ENCODE measurements around the gene DTX1. TPM values are rescaled to one million over a fixed set of nuclear protein-coding genes. Genes with fewer than 3 reads are reported as not detected.

DTX1 gene
- total RNA-seq, 2 experiments from 2014 or later: 11.0 to 12.4 TPM

GRCh38 chr12:113040722-113041171, 15.8 kb upstream of the DTX1 start:
- no peak overlapping the region for H3K4me3 Mint-ChIP-seq
- POLR2A ChIA-PET: no interaction called here
- no peak overlapping the region for H3K27ac Mint-ChIP-seq
- intact Hi-C loops (cut with micrococcal nuclease): no loop called here
- no peaks in the 10 kb centered on the region for H3K9me3 Mint-ChIP-seq
- peaks cover 5% of the 10 kb centered on the region for H3K27me3 Mint-ChIP-seq
- H3K4me1 Mint-ChIP-seq (ENCODE audit: low read depth): no peaks in the 10 kb centered on the region
- CTCF ChIA-PET: no interaction called here
- DNase-seq: no peak
- H3K36me3 Mint-ChIP-seq: no peaks in the 10 kb centered on the region

DNA sequence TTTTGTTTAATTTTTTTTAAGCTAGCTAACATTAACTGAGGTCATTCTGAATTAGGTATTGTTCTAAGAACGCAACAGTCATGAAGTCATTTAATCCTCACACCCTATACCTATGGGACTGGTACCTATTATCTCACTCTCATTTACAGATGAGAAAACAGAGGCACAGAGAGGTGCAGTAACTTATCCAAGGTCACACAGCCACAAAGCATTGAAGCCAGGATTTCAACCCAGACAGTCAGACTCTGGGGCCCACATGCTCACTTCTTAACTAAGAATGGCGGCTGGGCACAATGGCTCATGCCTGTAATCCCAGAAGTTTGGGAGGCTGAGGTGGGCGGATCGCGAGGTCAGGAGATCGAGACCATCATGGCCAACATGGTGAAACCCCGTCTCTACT, 15.0 kb upstream of the DTX1 start:
- ChIA-PET CTCF (no interaction called here), POLR2A (no interaction called here)
- H3K27ac Mint-ChIP-seq: no peak overlapping the region
- H3K36me3 Mint-ChIP-seq: no peaks in the 10 kb centered on the region
- H3K27me3 Mint-ChIP-seq: peaks cover 5% of the 10 kb centered on the region
- H3K4me1 Mint-ChIP-seq (ENCODE audit: low read depth): no peaks in the 10 kb centered on the region
- H3K9me3 Mint-ChIP-seq: no peaks in the 10 kb centered on the region
- no peak for DNase-seq
- intact Hi-C loops (cut with micrococcal nuclease): no loop called here
- no peak overlapping the region for H3K4me3 Mint-ChIP-seq

DNA sequence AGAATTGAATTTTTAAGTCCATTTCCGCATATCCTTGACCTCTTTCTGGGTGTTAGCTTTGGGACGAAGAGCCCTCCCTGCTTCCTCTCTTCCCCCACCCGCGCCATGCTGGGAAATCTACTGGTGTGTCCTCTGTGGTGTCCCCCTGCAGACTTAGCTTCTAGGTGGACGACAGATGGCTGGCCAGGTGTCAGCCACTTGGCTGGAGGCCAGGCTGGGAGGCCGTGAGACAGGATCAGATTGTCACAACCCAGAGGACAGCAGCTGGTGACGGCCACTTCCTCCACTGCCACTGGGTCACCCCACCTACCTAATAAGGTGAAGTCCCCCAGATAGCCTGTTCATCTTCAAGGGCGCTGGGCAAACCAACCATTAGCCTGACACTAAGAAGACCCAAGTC, 13.3 kb upstream of the DTX1 start:
- Mint-ChIP-seq H3K4me1 (ENCODE audit: low read depth) (no peaks in the 10 kb centered on the region), H3K27me3 (peaks cover 5% of the 10 kb centered on the region), H3K27ac (no peak overlapping the region), H3K9me3 (no peaks in the 10 kb centered on the region), H3K4me3 (no peak overlapping the region), H3K36me3 (no peaks in the 10 kb centered on the region)
- ChIA-PET POLR2A (no interaction called here), CTCF (interaction anchor here (0.9 kb wide), 1 partner anchor 49 kb away, joined by 3 read pairs; no protein-coding TSS in a partner anchor)
- no peak for DNase-seq
- intact Hi-C loops (cut with micrococcal nuclease): no loop called here

DNA sequence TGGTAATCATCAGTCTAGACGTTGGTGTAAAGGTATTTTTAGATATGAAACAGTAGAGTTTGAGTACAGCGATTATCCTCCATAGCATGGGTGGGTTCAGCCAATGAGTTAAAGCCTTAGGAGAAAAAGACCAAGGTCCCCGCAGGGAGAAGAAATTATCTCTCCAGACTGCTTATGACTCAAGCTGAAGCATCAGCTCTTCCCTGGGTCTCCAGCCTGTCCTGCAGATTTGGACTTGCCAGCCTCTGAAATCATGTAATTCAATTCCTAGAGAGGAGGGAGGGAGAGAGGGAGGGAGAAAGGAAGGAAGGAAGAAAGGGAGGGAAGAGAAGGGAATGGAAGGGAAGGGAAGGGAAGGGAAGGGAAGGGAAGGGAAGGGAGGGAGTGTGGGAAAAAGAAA, 12.0 kb upstream of the DTX1 start:
- no peaks in the 10 kb centered on the region for H3K36me3 Mint-ChIP-seq
- intact Hi-C loops (cut with micrococcal nuclease): no loop called here
- H3K4me1 Mint-ChIP-seq (ENCODE audit: low read depth): peaks cover 4% of the 10 kb centered on the region
- H3K9me3 Mint-ChIP-seq: no peaks in the 10 kb centered on the region
- H3K27ac Mint-ChIP-seq: no peak overlapping the region
- no peak overlapping the region for H3K4me3 Mint-ChIP-seq
- no peak for DNase-seq
- CTCF ChIA-PET: interaction anchor here (1.0 to 1.8 kb wide), 2 partner anchors 52 to 109 kb away, joined by 6 to 7 read pairs; no protein-coding TSS in a partner anchor
- peaks cover 5% of the 10 kb centered on the region for H3K27me3 Mint-ChIP-seq
- POLR2A ChIA-PET: no interaction called here

- intact Hi-C loops (cut with micrococcal nuclease): loop anchor here (1.0 kb wide), 3 partner anchors 50 to 126 kb away; no protein-coding TSS in a partner anchor
- no peaks in the 10 kb centered on the region for H3K36me3 Mint-ChIP-seq
- H3K9me3 Mint-ChIP-seq: no peaks in the 10 kb centered on the region
- H3K27me3 Mint-ChIP-seq: peaks cover 5% of the 10 kb centered on the region
- CTCF ChIA-PET: interaction anchor here (0.8 to 6.1 kb wide), 24 partner anchors 9 to 233 kb away, joined by 3 to 70 read pairs (median 4); partner anchors contain the start of genes CFAP73 and RASAL1
- no peak overlapping the region for H3K4me3 Mint-ChIP-seq
- DNase-seq: peak; percentile 70
- peaks cover 7% of the 10 kb centered on the region for H3K4me1 Mint-ChIP-seq (ENCODE audit: low read depth)
- H3K27ac Mint-ChIP-seq: no peak overlapping the region
- POLR2A ChIA-PET: no interaction called here
These were observed 7.8 kb upstream of the DTX1 start for GRCh38 chr12:113048716-113049127.

GRCh38 chr12:113049976-113050742, 6.4 kb upstream of the DTX1 start:
- CTCF ChIA-PET: interaction anchor here (1.0 to 6.1 kb wide), 14 partner anchors 21 to 125 kb away, joined by 3 to 70 read pairs (median 4); partner anchors contain the start of gene CFAP73
- POLR2A ChIA-PET: no interaction called here
- intact Hi-C loops (cut with micrococcal nuclease): loop anchor here (1.0 kb wide), 1 partner anchor 124 kb away; no protein-coding TSS in a partner anchor
- H3K27ac Mint-ChIP-seq: no peak overlapping the region
- no peak overlapping the region for H3K4me3 Mint-ChIP-seq
- no peaks in the 10 kb centered on the region for H3K9me3 Mint-ChIP-seq
- DNase-seq: no peak
- no peaks in the 10 kb centered on the region for H3K27me3 Mint-ChIP-seq
- H3K4me1 Mint-ChIP-seq (ENCODE audit: low read depth): peaks cover 8% of the 10 kb centered on the region
- no peaks in the 10 kb centered on the region for H3K36me3 Mint-ChIP-seq

DNA sequence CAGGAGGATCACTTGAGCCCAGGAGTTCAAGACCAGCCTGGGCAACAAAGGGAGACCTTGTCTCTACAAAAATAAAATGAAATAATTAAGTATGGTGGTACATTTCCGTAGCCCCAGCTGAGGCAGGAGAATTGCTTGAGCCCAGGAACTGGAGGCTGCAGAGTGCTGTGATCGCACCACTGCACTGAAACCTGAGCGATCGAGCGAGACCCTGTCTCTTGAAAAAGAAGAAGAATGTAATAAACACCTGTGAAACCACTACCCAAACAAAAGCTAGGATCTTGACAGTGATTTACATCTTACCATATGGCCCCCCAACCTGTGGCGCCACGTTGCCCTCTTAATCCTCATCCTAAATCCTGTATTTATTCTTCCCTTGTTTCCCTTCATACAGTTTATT, 5.7 kb upstream of the DTX1 start:
- no peaks in the 10 kb centered on the region for H3K9me3 Mint-ChIP-seq
- no peak for DNase-seq
- no peaks in the 10 kb centered on the region for H3K36me3 Mint-ChIP-seq
- no peak overlapping the region for H3K4me3 Mint-ChIP-seq
- H3K27ac Mint-ChIP-seq: no peak overlapping the region
- intact Hi-C loops (cut with micrococcal nuclease): no loop called here
- H3K4me1 Mint-ChIP-seq (ENCODE audit: low read depth): peaks cover 10% of the 10 kb centered on the region
- POLR2A ChIA-PET: no interaction called here
- no peaks in the 10 kb centered on the region for H3K27me3 Mint-ChIP-seq
- CTCF ChIA-PET: interaction anchor here (1.0 to 6.1 kb wide), 8 partner anchors 39 to 124 kb away, joined by 3 to 70 read pairs (median 4); partner anchors contain the start of gene CFAP73

DNA sequence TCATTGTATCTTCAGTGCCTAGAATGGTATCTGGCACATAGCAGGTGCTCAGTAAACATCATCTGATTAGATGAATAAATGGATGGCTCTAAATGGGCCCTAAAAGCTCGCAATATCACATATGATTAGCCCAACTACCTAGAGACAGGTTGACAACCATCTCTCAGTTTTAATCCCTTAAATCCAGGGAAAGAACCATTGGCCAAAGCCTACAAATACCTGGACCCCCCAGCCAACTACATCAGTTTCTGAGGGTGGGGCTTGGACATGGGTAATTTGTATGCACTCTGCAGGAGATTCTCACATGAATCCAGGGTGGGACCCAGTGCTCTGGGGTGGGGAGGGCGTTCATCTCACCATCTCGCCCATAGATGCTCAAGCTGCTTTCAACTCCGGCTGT, 4.8 kb upstream of the DTX1 start:
- no peak for DNase-seq
- Mint-ChIP-seq H3K4me1 (ENCODE audit: low read depth) (peaks cover 15% of the 10 kb centered on the region), H3K4me3 (no peak overlapping the region), H3K9me3 (no peaks in the 10 kb centered on the region), H3K36me3 (no peaks in the 10 kb centered on the region), H3K27ac (no peak overlapping the region), H3K27me3 (no peaks in the 10 kb centered on the region)
- intact Hi-C loops (cut with micrococcal nuclease): no loop called here
- CTCF ChIA-PET: interaction anchor here (1.2 to 6.1 kb wide), 4 partner anchors 47 to 123 kb away, joined by 3 to 70 read pairs (median 4); partner anchors contain the start of gene CFAP73
- POLR2A ChIA-PET: no interaction called here

- H3K36me3 Mint-ChIP-seq: no peaks in the 10 kb centered on the region
- H3K4me1 Mint-ChIP-seq (ENCODE audit: low read depth): peaks cover 15% of the 10 kb centered on the region
- H3K27me3 Mint-ChIP-seq: no peaks in the 10 kb centered on the region
- DNase-seq: no peak
- no peak overlapping the region for H3K27ac Mint-ChIP-seq
- CTCF ChIA-PET: interaction anchor here (1.3 to 6.1 kb wide), 2 partner anchors 46 to 100 kb away, joined by 4 to 70 read pairs; partner anchors contain the start of gene CFAP73
- H3K4me3 Mint-ChIP-seq: no peak overlapping the region
- H3K9me3 Mint-ChIP-seq: no peaks in the 10 kb centered on the region
- intact Hi-C loops (cut with micrococcal nuclease): no loop called here
- POLR2A ChIA-PET: no interaction called here
These were observed 4.2 kb upstream of the DTX1 start for GRCh38 chr12:113052326-113052725.

GRCh38 chr12:113054948-113055486, 1.5 kb upstream of the DTX1 start:
- no peak for DNase-seq
- Mint-ChIP-seq H3K4me1 (ENCODE audit: low read depth) (peaks cover 15% of the 10 kb centered on the region), H3K4me3 (no peak overlapping the region), H3K36me3 (no peaks in the 10 kb centered on the region), H3K9me3 (no peaks in the 10 kb centered on the region), H3K27me3 (no peaks in the 10 kb centered on the region), H3K27ac (no peak overlapping the region)
- ChIA-PET CTCF (interaction anchor here (1.1 to 1.2 kb wide), 2 partner anchors 37 to 43 kb away, joined by 3 to 4 read pairs; no protein-coding TSS in a partner anchor), POLR2A (no interaction called here)
- intact Hi-C loops (cut with micrococcal nuclease): no loop called here

GRCh38 chr12:113055594-113056380, 743 bp upstream of the DTX1 start:
- POLR2A ChIA-PET: no interaction called here
- DNase-seq: no peak
- intact Hi-C loops (cut with micrococcal nuclease): loop anchor here (2.0 kb wide), 1 partner anchor 15 kb away; no protein-coding TSS in a partner anchor
- Mint-ChIP-seq H3K4me3 (peak overlapping the region; percentile 74), H3K9me3 (no peaks in the 10 kb centered on the region), H3K4me1 (ENCODE audit: low read depth) (peaks cover 15% of the 10 kb centered on the region), H3K36me3 (no peaks in the 10 kb centered on the region), H3K27ac (no peak overlapping the region), H3K27me3 (no peaks in the 10 kb centered on the region)
- CTCF ChIA-PET: interaction anchor here (0.7 to 1.3 kb wide), 3 partner anchors 42 to 97 kb away, joined by 3 read pairs; no protein-coding TSS in a partner anchor

DNA sequence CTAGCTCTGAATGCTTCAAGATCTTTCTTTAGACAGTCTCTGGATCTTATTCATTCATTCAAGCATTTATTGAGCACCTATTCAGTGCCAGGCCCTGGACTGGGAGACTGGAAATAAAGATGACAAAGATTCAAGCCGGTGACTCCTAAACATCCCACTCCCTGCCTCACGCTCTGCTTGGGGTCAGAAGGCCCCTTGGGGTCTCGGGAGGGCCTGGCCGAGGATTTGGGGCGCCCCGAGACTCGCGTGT, 224 bp upstream of the DTX1 start:
- peak overlapping the region; percentile 74 for H3K4me3 Mint-ChIP-seq
- no peaks in the 10 kb centered on the region for H3K27me3 Mint-ChIP-seq
- no peak overlapping the region for H3K27ac Mint-ChIP-seq
- intact Hi-C loops (cut with micrococcal nuclease): loop anchor here (2.0 kb wide), 1 partner anchor 14 kb away; no protein-coding TSS in a partner anchor
- H3K36me3 Mint-ChIP-seq: no peaks in the 10 kb centered on the region
- ChIA-PET CTCF (interaction anchor here (0.7 to 1.3 kb wide), 3 partner anchors 42 to 97 kb away, joined by 3 read pairs; no protein-coding TSS in a partner anchor), POLR2A (no interaction called here)
- no peak for DNase-seq
- H3K4me1 Mint-ChIP-seq (ENCODE audit: low read depth): peaks cover 21% of the 10 kb centered on the region
- no peaks in the 10 kb centered on the region for H3K9me3 Mint-ChIP-seq
